Ammon's horn (tissue), 1 donor: ENCODE measurements around the gene NHEJ1.
A peak's percentile ranks its signal among the peaks of the same experiment; 100 is the strongest.

Experiments used
- DNase-seq: peaks from one replicate; pipeline ENCODE4 v3.0.0-alpha.2; 2016; ENCODE audit warnings: low spot score

The NHEJ1 gene

DNA sequence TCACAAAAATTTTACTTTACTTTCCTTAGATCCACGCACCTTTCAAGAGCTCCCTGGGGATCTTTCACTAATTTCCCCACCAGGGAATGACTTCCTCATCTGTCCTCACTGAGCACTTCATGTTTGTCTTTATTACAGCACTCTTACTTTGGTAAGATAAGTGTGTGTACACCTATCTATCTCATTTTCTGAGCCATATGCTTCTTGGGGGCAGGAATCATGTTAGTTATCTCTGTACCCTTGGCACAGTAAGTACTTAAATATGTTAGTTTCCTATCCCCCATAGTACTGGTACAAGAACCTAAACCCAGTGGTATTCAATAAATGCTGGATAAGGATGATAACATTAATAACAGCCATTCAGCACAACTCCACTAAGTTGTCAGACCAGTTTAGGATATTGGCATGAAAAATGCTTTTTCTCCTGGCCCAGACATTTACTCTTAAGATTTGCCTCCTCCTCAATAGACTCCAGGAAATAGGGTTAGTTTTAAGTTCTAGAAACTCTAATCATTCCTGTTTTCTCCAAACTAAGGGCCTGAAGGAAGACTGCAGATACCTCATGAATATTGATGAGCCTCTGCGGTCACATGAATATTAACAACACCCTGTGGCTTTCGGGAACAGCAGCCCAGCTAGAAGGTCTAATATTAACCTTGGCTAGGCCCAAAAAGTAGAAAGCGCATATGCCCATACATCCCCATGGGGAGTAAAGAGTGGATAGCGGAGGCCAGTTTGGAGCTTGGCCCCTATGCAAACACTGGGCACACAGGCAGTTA, 38.2 kb downstream of the NHEJ1 start:
- DNase-seq, result peak; percentile 14

- no peak for DNase-seq
Measured at GRCh38 chr2:219120082-219120481, 40.5 kb downstream of the NHEJ1 start.

GRCh38 chr2:219119422-219120043, 41.1 kb downstream of the NHEJ1 start:
- DNase-seq, result peak; percentile 81

DNA sequence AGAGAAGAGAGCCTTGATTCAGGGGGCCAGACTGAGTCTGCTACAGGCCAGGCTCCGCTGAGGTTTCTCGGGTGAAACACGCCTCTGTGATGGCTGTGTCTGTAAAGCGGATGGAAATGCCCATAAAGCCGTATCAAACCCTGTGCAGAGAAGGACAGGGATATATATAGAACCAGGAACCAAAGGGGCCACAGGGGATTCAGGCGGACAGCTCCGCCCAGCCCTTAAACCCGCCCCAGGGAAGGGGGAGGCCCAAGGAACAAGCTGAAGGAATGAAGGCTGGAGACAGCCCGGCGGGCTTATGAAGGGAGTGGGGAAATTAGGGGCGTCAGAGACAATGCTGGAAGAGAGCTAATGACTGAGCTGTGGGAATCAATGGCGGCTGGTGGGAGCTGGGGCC, 42.1 kb downstream of the NHEJ1 start:
- no peak for DNase-seq

DNA sequence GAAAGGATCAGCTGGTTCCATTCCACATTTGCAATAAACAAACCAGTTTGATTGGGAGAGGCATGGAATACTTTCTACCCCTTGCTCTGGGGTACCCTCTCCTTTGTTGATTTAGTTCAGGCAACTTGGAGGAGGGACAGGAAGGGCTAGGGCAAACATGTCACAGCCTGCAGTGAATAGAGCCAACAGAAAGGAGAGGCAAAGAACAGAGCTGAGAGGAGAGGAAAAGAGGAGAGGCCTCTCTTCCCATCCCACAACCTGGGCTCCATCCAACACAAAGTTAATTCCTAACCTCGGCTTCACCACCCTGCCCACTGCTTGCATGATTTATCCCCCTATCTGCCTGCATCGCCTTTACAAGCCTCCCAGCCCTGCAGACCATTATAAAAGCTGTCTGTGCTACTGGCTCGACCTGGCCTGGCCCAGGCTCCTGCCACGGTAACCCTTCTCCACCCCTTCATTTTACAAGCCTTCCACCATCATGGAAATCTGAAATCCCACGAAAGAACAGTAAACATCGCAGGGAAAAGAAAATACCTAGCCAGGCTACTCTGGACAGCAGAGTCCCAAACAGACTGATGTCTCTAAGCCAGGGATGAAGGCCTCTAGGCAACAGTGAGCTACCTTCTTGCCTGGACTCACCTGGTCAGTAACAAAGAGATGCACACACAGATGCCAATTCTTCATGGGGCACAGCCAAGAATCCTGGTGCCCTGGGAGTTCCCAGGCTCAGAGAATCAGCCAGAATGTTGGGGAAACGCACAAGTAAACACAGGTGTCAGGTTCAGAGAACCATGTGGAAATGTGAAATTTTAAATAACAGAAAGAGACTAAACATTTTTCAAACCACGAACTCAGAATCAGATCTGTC, 43.6 kb downstream of the NHEJ1 start:
- DNase-seq, result no peak

DNA sequence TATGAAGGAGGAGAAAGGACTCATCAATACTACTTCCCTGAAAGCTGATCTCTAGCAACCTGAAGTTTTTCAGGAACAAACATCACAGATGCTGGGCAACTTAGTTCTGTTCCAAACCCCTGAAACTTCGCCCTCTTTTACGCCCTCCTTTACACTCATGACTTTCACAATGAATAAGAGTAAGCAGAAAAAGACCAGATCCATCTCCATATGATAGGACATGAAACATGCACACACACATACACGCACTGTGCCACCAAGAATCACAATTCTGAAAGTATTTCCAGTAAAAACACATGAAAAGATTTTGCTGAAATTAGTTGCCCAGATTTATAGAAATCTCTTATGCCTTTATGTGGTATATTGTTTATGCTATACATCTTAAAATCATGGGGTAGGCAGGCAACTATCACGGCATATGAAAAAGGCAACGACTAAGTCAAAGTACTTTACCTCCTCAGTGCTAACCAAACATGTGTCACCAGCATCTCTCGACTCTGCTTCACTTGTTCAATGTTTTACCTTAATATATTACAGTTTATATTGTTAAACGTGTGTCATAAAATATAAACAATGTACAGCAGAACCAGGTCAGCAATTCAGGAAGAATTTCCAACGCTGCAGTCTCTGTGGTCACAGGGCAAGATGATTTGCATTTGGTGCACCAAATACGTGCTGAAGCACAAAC, 47.8 kb downstream of the NHEJ1 start:
- no peak for DNase-seq

GRCh38 chr2:219112062-219112406, 48.6 kb downstream of the NHEJ1 start:
- DNase-seq, result no peak

DNA sequence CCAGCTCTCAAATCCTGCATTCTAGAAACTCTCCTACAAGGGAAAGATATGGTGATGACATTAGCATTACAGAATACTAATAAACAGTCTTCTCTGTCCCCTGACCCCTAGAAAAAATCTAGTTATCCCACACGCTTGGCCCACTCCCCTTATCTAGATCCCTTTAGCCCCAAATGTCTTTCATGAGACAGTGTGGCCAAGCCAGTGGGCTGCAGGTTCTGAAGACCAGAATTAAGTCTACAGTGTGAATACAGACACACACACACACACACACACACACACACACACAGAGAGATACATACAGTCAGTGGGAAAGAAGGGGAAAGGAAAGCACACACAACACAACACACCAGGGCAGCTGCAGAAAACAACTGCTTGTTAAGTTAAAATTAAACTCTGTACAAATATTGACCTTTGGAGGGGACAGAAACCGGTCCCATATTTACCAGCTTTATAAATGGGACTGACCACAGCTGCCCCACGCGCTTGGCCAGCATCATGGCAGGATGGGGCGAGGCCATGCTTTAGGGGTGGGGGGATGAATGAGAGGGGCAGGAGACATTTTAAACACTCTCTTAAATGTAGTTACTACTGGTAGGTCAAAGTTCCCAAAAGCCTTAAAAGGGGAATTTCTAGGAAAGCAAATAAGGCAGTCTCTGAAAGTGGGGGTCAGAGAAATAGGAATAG, 49.1 kb downstream of the NHEJ1 start:
- no peak for DNase-seq

GRCh38 chr2:219109471-219109870, 51.1 kb downstream of the NHEJ1 start:
- DNase-seq, result no peak

GRCh38 chr2:219107758-219108157, 52.9 kb downstream of the NHEJ1 start:
- DNase-seq, result no peak

DNA sequence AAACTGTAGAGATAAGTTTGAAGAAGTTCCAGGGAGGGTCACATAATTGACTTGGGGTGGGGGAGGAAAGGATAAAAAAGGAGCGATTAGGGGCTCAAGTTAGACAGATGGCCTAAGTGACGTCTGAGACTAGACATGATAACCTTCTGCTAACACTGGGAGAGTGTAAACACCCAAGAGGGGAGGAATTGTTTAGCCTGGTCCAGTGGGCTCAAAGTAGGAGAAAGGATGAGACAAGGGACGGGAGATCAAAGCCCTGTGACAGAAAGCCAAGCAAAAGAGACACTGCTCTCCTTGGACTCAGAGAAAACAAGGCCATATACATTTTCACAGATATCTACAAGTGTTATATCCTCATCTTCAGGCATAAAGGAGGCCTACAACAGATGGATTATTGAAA, 54.4 kb downstream of the NHEJ1 start:
- no peak for DNase-seq

GRCh38 chr2:219104107-219105035, 56.2 kb downstream of the NHEJ1 start:
- DNase-seq, result peak; percentile 16

DNA sequence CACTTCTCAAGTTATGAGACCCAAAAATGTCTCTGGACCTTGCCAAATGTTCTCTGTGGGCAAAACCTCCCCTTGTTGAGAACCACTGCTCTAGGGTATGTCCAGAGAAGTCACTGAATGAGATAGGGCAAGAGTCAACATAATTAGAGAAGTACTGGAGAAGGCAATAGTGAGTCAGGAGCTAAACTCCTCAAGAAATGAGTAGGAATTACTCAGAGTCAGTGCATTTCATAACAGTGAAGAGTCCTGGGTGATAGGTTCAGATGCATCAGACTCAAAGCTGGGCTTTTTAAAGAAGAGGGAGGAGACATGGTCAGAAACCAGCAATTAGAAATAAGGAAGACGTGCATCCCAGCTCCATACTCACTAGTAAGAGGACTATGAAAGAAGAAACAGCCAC, 61.3 kb downstream of the NHEJ1 start:
- no peak for DNase-seq

DNA sequence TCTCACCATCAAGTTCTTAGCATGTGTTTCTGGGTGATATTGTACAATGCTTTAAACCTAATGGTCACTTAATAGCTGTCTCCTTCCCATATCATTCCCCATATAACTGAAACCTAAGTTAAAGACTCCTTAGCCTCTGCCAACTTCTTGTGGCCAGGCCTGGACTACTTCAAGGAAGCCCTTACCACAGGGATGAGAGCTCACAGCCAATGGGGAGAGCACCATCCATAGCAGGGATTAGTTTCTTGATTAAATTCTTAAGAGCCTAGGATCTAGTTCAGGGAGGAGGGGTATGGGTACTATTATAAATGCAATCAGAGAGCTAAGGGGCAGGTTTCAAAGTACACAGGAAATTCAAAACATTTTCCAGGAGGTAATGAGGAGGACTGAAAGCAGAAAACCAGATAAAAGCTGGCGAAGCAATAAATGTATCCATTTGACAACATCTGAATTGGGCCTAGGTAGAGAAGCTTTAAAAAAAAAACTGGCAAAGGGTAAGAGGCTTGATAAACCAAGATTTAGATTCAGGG, 65.1 kb downstream of the NHEJ1 start:
- DNase-seq, result no peak

DNA sequence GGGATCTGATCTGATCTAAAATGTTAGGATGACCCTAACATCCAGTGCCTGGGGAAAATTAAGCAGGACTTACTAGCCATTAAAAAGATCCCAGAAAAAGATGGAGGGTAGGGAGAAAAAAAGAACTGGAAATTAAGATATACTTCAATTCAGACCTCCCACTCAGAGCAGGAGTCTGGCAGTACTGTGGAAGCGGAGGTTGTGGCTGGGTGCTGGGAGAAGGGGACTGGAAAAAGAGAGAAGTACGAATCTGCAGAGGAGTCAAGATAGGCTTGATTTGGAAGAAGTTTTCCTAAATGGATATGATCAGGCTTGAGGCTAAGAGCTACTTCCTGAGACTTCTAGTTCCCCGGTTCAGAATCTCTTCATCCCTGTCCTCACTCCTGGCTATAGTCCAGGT, 66.4 kb downstream of the NHEJ1 start:
- DNase-seq, result no peak

DNA sequence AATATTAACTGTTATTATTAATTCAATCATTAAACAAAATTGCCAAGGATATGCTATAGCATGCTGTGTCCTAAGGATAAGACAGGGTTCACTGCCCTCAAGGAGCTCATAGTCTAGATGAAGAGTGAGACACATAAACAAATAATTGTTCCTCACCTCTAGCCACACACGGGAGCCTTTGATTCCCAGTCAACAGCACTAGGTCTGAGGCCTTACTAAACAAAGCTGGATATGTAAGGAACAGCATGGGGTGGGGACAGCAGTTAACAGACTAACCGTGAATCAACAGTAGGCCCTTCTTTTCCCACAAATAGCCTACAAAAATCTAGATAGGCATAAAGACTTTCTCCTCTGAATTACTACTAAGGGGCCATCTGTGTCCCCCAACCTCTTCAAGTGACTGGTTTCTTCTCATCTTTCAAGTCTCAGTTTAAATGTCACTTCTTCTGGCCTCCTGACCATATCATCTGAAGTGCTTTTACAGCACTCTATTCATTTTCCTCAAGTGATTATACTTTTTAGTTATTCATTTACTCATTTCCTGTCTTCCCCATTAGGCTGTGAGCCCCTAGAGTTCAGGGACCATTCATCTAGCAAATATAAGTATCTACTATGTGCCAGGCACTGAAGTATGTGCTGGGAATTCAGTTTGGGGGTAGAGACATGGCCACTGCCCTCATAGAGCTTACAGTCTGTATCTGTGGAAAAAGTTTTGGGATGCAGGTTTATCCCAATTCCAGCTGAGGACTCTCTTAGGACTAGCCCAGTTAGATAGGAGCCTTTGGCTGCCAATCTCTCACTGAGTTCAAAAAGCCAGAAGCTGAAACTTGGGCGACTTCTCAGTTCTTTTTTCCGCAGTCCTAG, 69.9 kb downstream of the NHEJ1 start:
- DNase-seq, result no peak

- no peak for DNase-seq
Measured at GRCh38 chr2:219089330-219089729, 71.3 kb downstream of the NHEJ1 start.

DNA sequence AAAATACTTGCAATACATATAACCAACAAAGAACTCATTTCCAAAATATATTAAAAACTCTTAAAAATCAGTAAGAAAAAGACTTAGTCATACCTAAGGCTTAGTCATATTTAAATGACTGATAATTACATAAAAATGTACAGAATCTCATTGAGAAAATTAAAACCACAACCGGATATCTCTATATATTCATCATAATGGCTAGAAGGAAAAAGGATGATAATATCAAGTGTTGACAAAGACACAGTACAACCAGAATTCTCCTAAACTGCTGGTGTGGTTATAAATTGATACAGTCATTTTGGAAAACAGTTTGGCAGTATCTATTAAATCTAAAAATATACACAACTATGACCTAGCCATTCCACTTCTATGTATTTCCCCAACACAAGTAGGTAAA, 72.8 kb downstream of the NHEJ1 start:
- DNase-seq, result no peak

GRCh38 chr2:219087361-219087760, 73.3 kb downstream of the NHEJ1 start:
- no peak for DNase-seq
